PC-9 (cell line): Measurements from ENCODE around the gene NFAM1. TPM values are rescaled to one million over a fixed set of nuclear protein-coding genes. Genes with fewer than 3 reads are reported as not detected.

Source experiments
- BruUV-seq: library from RNA; stranded (reverse); fragments of 400-500 nt; replicated peaks from 2 replicates; lab custom pipeline; 2021; lab: Mats Ljungman, UMichigan
- CTCF ChIA-PET: fragments of 300-600 bp; sonication (Branson Sonifier 250); formaldehyde crosslinking; loops from one replicate; lab custom pipeline; 2022; ENCODE audit warnings: antibody characterized with exemption; lab: Charles Lee
- POLR2A ChIA-PET: fragments of 300-600 bp; sonication (Branson Sonifier 250); formaldehyde crosslinking; loops from one replicate; lab custom pipeline; 2022; ENCODE audit warnings: antibody characterized with exemption; ENCODE audit not compliant: unreplicated experiment; lab: Charles Lee
- DNase-seq, 2 experiments: peaks; one replicate each; pipeline versions ENCODE4 v3.0.0 to v3.0.0-alpha.2; 2015 to 2022; ENCODE audit warnings: mixed read lengths in 1 of 2
- H2AFZ ChIP-seq: fragments of 200-600 bp; sonication (generic); 2 replicates; pipeline ENCODE4 v1.8.1; 2017; ENCODE audit warnings: antibody characterized with exemption
- H3F3A ChIP-seq: fragments of 200-600 bp; sonication (generic); 2 replicates; pipeline ENCODE4 v1.8.1; 2017; ENCODE audit warnings: antibody characterized with exemption, mild to moderate bottlenecking, low read depth; ENCODE audit not compliant: insufficient read depth
- H3K27ac ChIP-seq: fragments of 200-600 bp; sonication (generic); 2 replicates; pipeline ENCODE4 v1.6.1; 2016; ENCODE audit warnings: mixed run types
- H3K27me3 ChIP-seq: fragments of 200-600 bp; sonication (generic); 2 replicates; pipeline ENCODE4 v1.6.1; 2016; ENCODE audit warnings: low read depth, mixed run types; ENCODE audit not compliant: insufficient read depth
- H3K36me3 ChIP-seq: fragments of 200-600 bp; sonication (generic); 2 replicates; pipeline ENCODE4 v1.6.1; 2016; ENCODE audit warnings: low read depth, mixed run types
- H3K4me1 ChIP-seq: fragments of 200-600 bp; sonication (generic); replicated peaks from 2 replicates; pipeline ENCODE4 v1.6.1; 2016; ENCODE audit warnings: mixed run types; ENCODE audit not compliant: insufficient read depth
- H3K4me2 ChIP-seq: fragments of 200-600 bp; sonication (generic); 2 replicates; pipeline ENCODE4 v1.6.1; 2017; ENCODE audit warnings: mixed run types
- H3K4me3 ChIP-seq: fragments of 200-600 bp; sonication (generic); 2 replicates; pipeline ENCODE4 v1.6.1; 2016; ENCODE audit warnings: mixed run types
- H3K79me2 ChIP-seq: fragments of 200-600 bp; sonication (generic); 2 replicates; pipeline ENCODE4 v1.6.1; 2017; ENCODE audit warnings: low read depth, mixed run types
- H3K9me2 ChIP-seq: fragments of 200-600 bp; sonication (generic); 2 replicates; pipeline ENCODE4 v1.8.1; 2017; ENCODE audit warnings: mild to moderate bottlenecking; ENCODE audit not compliant: insufficient read depth
- H3K9me3 ChIP-seq: fragments of 200-600 bp; sonication (generic); 2 replicates; pipeline ENCODE4 v1.8.1; 2016; ENCODE audit warnings: low read depth; ENCODE audit not compliant: insufficient read depth
- H4K20me1 ChIP-seq: fragments of 200-600 bp; sonication (generic); 2 replicates; pipeline ENCODE4 v1.8.1; 2017; ENCODE audit not compliant: insufficient read depth
- EZH2 ChIP-seq: fragments of 200-600 bp; sonication (generic); IDR thresholded peaks from 2 replicates; pipeline ENCODE4 v1.8.0; 2017; ENCODE audit warnings: antibody characterized with exemption, low read depth
- intact Hi-C: fragments of 100-400 bp; cut with micrococcal nuclease; formaldehyde crosslinking; loops from one replicate; pipeline ENCODE4 v1.10.0; 2022; ENCODE audit not compliant: unreplicated experiment
- total RNA-seq: library from RNA; stranded (reverse); gene quantifications from 2 replicates; pipeline ENCODE4 v1.2.3, GENCODE V29; 2021
- TF ChIP-seq, protein P1 (sequence below): fragments of 200-600 bp; sonication (generic); conservative IDR thresholded peaks from 2 replicates; pipeline ENCODE4 v1.6.1; 2017; ENCODE audit warnings: mixed run types, antibody characterized with exemption, mild to moderate bottlenecking, moderate library complexity

NFAM1 gene
- total RNA-seq, 1 experiment from 2014 or later: not detected

DNA sequence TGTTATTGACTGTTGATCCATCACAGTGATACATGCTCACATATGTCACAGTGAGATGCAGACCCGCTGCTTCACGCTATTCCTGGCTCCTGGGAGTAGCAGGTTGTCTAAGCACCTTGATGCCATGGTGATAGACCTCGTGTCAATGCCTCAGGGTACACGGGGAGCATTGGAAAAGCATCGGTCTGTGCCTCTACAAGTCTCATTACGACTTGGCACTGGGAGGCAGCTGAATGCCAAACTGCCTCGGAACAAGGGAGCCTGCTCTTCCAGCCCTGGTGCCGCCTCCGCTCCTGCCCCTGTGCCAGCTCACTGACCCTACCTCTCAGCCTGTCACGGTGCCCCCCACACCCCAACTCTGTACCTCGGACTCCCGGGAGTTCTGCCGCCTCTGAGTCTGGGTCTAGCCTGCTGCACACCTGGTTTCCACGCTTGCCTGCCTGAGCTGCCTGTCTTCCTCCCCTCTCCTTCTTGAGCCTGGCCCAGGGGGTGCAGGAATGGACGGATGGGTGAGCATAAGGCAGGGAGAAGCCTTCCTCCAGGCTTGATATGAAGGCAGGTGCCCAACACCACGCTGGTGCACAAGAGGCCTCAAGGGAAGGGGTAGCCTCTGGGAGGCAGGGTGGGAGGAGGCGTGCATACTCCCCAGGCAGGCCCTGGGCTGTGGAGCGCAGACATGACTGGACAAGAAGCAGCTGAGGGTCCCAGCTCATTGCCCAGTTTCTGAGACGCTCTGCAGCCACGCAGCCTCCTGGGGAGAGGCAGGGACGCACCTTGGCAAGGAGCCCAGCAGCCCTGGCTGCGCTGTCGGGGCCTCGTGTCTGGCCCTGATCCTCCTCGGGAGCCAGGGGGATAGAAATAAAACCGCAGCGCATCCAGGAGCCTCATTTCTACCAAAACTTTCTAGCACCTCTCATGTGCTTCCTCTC is 1.8 kb upstream of the NFAM1 start:
- H3K27ac ChIP-seq: no peak overlapping the region
- H3K9me3 ChIP-seq: no peaks in the 10 kb centered on the region
- peaks cover 14% of the 10 kb centered on the region; the same call in 1 of the 2 replicates for H3K4me1 ChIP-seq
- peaks cover 35% of the 10 kb centered on the region for H3K27me3 ChIP-seq
- peaks cover 4% of the 10 kb centered on the region for H3F3A ChIP-seq
- H3K36me3 ChIP-seq: no peaks in the 10 kb centered on the region
- no peak overlapping the region for H3K4me2 ChIP-seq
- no peak for TF ChIP-seq EZH2
- TF ChIP-seq, protein P1, sequence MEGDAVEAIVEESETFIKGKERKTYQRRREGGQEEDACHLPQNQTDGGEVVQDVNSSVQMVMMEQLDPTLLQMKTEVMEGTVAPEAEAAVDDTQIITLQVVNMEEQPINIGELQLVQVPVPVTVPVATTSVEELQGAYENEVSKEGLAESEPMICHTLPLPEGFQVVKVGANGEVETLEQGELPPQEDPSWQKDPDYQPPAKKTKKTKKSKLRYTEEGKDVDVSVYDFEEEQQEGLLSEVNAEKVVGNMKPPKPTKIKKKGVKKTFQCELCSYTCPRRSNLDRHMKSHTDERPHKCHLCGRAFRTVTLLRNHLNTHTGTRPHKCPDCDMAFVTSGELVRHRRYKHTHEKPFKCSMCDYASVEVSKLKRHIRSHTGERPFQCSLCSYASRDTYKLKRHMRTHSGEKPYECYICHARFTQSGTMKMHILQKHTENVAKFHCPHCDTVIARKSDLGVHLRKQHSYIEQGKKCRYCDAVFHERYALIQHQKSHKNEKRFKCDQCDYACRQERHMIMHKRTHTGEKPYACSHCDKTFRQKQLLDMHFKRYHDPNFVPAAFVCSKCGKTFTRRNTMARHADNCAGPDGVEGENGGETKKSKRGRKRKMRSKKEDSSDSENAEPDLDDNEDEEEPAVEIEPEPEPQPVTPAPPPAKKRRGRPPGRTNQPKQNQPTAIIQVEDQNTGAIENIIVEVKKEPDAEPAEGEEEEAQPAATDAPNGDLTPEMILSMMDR: no peak
- intact Hi-C loops: loop anchor here (10.0 kb wide), 1 partner anchor 119 kb away; no protein-coding TSS in a partner anchor
- no TSS peak for BruUV-seq
- no peak overlapping the region for H2AFZ ChIP-seq
- no peaks in the 10 kb centered on the region for H4K20me1 ChIP-seq
- ChIA-PET POLR2A (no interaction called here), CTCF (interaction anchor here (0.6 kb wide), 2 partner anchors 163 to 346 kb away, joined by 3 to 4 read pairs; no protein-coding TSS in a partner anchor)
- H3K79me2 ChIP-seq: no peaks in the 10 kb centered on the region
- H3K4me3 ChIP-seq: no peak overlapping the region
- H3K9me2 ChIP-seq: no peaks in the 10 kb centered on the region
- DNase-seq: no peak

DNA sequence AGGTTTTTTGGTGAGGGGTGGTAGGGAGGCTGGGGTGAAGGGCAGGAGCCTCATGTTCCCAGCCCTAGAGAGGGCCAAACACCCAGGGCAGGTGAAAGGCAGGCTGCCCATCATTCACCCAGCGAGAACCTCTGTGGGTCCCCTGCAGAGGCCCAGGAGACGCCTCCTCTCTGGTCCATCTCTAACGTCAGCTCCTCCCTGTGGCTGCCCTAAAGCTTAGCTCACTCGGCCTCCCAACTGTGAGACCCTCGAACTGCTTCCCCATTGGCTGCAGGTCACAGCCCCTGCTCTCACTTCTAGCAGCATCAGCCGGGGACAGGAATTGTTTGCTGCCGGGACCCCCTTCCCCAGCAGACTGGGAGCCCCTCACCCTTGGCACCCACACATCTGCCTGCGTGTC is 615 bp upstream of the NFAM1 start:
- no peaks in the 10 kb centered on the region for H3K36me3 ChIP-seq
- no peak overlapping the region for H2AFZ ChIP-seq
- H3F3A ChIP-seq: peaks cover 2% of the 10 kb centered on the region; the same call in 1 of the 2 replicates
- no peak overlapping the region for H3K27ac ChIP-seq
- no peak overlapping the region for H3K4me2 ChIP-seq
- peaks cover 11% of the 10 kb centered on the region; the same call in 1 of the 2 replicates for H3K4me1 ChIP-seq
- H3K9me2 ChIP-seq: no peaks in the 10 kb centered on the region
- no peaks in the 10 kb centered on the region for H3K9me3 ChIP-seq
- intact Hi-C loops: loop anchor here (10.0 kb wide), 1 partner anchor 118 kb away; no protein-coding TSS in a partner anchor
- TF ChIP-seq, protein P1: no peak
- no peak for TF ChIP-seq EZH2
- DNase-seq: no peak
- ChIA-PET POLR2A (no interaction called here), CTCF (no interaction called here)
- H3K79me2 ChIP-seq: no peaks in the 10 kb centered on the region
- no TSS peak for BruUV-seq
- peaks cover 37% of the 10 kb centered on the region for H3K27me3 ChIP-seq
- no peak overlapping the region for H3K4me3 ChIP-seq
- no peaks in the 10 kb centered on the region for H4K20me1 ChIP-seq

DNA sequence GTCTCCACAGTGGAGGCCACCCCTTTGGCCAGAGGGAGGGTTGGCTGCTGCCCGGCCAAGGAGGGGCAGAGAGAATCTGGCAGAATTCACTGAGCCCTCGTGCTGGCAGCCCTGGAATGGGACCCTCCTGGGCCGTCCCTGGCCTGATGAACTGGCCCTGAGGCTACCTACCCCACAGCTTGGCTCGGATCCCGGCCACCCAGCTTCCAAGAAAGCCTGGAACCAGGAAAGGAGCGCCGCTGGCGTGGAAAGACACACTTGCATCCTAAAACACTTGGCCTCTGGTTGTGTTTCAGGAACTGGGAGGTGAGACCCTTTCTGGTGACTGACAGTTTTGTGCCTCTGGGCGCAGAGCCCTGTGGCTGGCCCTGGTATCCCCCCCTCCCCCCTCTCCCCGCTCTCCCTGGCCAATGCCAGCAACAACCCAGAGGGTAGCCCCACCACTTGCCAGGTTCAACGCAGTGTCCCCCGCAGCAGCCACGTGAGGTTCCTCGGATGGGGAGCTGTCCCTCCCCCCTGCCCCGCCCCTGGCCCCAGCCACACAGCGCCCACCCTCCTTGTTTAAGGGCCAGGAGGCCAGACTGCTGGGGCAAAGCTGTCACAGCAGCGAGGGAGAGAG is 693 bp downstream of the NFAM1 start:
- TF ChIP-seq, protein P1: no peak
- TF ChIP-seq EZH2: no peak
- POLR2A ChIA-PET: interaction anchor here (0.7 kb wide), 2 partner anchors 360 to 733 kb away, joined by 4 read pairs; no protein-coding TSS in a partner anchor

More for the DNA sequence above, 693 bp downstream of the NFAM1 start:
- no peak overlapping the region for H2AFZ ChIP-seq
- no peak overlapping the region for H3K4me2 ChIP-seq
- no peaks in the 10 kb centered on the region for H3K9me2 ChIP-seq
- H3K27ac ChIP-seq: no peak overlapping the region
- H4K20me1 ChIP-seq: no peaks in the 10 kb centered on the region
- CTCF ChIA-PET: interaction anchor here (0.6 kb wide), 1 partner anchor 238 kb away, joined by 3 read pairs; no protein-coding TSS in a partner anchor
- peaks cover under 1% of the 10 kb centered on the region; the same call in 1 of the 2 replicates for H3F3A ChIP-seq
- H3K4me1 ChIP-seq: 0 out of 2 replicates have a peak, but pooled peaks cover 2% of the 10 kb centered on the region
- no peaks in the 10 kb centered on the region for H3K36me3 ChIP-seq
- H3K4me3 ChIP-seq: no peak overlapping the region
- H3K27me3 ChIP-seq: peaks cover 42% of the 10 kb centered on the region
- no peaks in the 10 kb centered on the region for H3K9me3 ChIP-seq
- BruUV-seq: no TSS peak
- no peak for DNase-seq
- intact Hi-C loops: loop anchor here (10.0 kb wide), 1 partner anchor 117 kb away; no protein-coding TSS in a partner anchor
- H3K79me2 ChIP-seq: no peaks in the 10 kb centered on the region
